ENCODE data around the gene ACER2. TPM values are rescaled to one million over a fixed set of nuclear protein-coding genes. Genes with fewer than 3 reads are reported as not detected.

ACER2 gene
- total and polyA plus RNA-seq, 2 of the 8 experiments (the other 6 are each of a cell fraction or from before 2014, with no cell fraction given) = 7.4 to 8.8 TPM

DNA sequence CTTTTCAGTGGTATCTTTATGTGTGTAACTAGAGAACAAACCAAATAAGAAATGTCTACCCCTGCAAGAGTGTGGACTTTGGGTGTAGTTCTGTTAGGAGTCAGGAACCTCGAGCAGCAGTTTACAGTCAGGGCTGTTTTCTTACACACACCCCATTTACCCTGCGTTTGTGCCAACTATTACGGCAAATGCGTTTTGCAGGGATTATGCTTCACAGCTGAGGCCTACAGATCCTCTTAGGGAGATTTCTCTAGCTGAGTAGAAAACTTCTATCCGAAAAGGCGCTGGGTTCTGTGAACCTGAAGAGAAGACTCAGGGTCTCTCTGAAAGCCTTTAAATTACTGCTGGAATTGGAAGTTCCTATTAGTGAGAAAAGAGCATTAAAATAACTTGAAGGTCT is 51.4 kb downstream of the ACER2 start (continued):
- TF ChIP-seq, protein P1, sequence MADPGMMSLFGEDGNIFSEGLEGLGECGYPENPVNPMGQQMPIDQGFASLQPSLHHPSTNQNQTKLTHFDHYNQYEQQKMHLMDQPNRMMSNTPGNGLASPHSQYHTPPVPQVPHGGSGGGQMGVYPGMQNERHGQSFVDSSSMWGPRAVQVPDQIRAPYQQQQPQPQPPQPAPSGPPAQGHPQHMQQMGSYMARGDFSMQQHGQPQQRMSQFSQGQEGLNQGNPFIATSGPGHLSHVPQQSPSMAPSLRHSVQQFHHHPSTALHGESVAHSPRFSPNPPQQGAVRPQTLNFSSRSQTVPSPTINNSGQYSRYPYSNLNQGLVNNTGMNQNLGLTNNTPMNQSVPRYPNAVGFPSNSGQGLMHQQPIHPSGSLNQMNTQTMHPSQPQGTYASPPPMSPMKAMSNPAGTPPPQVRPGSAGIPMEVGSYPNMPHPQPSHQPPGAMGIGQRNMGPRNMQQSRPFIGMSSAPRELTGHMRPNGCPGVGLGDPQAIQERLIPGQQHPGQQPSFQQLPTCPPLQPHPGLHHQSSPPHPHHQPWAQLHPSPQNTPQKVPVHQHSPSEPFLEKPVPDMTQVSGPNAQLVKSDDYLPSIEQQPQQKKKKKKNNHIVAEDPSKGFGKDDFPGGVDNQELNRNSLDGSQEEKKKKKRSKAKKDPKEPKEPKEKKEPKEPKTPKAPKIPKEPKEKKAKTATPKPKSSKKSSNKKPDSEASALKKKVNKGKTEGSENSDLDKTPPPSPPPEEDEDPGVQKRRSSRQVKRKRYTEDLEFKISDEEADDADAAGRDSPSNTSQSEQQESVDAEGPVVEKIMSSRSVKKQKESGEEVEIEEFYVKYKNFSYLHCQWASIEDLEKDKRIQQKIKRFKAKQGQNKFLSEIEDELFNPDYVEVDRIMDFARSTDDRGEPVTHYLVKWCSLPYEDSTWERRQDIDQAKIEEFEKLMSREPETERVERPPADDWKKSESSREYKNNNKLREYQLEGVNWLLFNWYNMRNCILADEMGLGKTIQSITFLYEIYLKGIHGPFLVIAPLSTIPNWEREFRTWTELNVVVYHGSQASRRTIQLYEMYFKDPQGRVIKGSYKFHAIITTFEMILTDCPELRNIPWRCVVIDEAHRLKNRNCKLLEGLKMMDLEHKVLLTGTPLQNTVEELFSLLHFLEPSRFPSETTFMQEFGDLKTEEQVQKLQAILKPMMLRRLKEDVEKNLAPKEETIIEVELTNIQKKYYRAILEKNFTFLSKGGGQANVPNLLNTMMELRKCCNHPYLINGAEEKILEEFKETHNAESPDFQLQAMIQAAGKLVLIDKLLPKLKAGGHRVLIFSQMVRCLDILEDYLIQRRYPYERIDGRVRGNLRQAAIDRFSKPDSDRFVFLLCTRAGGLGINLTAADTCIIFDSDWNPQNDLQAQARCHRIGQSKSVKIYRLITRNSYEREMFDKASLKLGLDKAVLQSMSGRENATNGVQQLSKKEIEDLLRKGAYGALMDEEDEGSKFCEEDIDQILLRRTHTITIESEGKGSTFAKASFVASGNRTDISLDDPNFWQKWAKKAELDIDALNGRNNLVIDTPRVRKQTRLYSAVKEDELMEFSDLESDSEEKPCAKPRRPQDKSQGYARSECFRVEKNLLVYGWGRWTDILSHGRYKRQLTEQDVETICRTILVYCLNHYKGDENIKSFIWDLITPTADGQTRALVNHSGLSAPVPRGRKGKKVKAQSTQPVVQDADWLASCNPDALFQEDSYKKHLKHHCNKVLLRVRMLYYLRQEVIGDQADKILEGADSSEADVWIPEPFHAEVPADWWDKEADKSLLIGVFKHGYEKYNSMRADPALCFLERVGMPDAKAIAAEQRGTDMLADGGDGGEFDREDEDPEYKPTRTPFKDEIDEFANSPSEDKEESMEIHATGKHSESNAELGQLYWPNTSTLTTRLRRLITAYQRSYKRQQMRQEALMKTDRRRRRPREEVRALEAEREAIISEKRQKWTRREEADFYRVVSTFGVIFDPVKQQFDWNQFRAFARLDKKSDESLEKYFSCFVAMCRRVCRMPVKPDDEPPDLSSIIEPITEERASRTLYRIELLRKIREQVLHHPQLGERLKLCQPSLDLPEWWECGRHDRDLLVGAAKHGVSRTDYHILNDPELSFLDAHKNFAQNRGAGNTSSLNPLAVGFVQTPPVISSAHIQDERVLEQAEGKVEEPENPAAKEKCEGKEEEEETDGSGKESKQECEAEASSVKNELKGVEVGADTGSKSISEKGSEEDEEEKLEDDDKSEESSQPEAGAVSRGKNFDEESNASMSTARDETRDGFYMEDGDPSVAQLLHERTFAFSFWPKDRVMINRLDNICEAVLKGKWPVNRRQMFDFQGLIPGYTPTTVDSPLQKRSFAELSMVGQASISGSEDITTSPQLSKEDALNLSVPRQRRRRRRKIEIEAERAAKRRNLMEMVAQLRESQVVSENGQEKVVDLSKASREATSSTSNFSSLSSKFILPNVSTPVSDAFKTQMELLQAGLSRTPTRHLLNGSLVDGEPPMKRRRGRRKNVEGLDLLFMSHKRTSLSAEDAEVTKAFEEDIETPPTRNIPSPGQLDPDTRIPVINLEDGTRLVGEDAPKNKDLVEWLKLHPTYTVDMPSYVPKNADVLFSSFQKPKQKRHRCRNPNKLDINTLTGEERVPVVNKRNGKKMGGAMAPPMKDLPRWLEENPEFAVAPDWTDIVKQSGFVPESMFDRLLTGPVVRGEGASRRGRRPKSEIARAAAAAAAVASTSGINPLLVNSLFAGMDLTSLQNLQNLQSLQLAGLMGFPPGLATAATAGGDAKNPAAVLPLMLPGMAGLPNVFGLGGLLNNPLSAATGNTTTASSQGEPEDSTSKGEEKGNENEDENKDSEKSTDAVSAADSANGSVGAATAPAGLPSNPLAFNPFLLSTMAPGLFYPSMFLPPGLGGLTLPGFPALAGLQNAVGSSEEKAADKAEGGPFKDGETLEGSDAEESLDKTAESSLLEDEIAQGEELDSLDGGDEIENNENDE (IDR thresholded peaks at IDR 0.05; ENCODE audit: insufficient replicate concordance, low read length) = no peak
- no peak for TF ChIP-seq TAF7 (optimal IDR thresholded peaks at IDR 0.05; ENCODE audit: borderline replicate concordance, low read depth, low read length)
- no peak for TF ChIP-seq BACH1 (IDR thresholded peaks at IDR 0.05; ENCODE audit: low read length)
- no peak for TF ChIP-seq POU5F1 (IDR thresholded peaks at IDR 0.05; ENCODE audit: low read depth, low read length)
- TF ChIP-seq, protein P2, sequence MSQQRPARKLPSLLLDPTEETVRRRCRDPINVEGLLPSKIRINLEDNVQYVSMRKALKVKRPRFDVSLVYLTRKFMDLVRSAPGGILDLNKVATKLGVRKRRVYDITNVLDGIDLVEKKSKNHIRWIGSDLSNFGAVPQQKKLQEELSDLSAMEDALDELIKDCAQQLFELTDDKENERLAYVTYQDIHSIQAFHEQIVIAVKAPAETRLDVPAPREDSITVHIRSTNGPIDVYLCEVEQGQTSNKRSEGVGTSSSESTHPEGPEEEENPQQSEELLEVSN (IDR thresholded peaks at IDR 0.05) = no peak
- TF ChIP-seq USF2 (IDR thresholded peaks at IDR 0.05; ENCODE audit: low read length) = no peak
- no peak for TF ChIP-seq MAFK (IDR thresholded peaks at IDR 0.05; ENCODE audit: low read depth, low read length)
- no peak for TF ChIP-seq JUND (IDR thresholded peaks at IDR 0.05; ENCODE audit: low read length)
- no peak for TF ChIP-seq EZH2 (IDR thresholded peaks at IDR 0.05; ENCODE audit: low read depth, low read length, severe bottlenecking)

All from H1 (cell line).